Body of pancreas (tissue), 4 donors: Measurements from ENCODE around the gene ZMYND11. TPM values are rescaled to one million over a fixed set of nuclear protein-coding genes. Genes with fewer than 3 reads are reported as not detected.
"Not testable (repeated sequence)": the region's sequence is repeated elsewhere in the genome, so short reads cannot be mapped to it uniquely, and the experiment has no call there.

Experiments
- ATAC-seq: fragments of 150-250 bp; one replicate; pipeline ENCODE4 v1.9.1; 2016
- DNase-seq, 4 donors: peaks; one replicate each; pipeline ENCODE4 v3.0.0-alpha.2; 2019
- H3K27ac ChIP-seq, 4 donors: fragments of 200-600 bp; sonication (generic); 1 replicate in 3 of 4; 2 replicates in 1 of 4; pipeline versions ENCODE4 v1.5.1 to v1.6.1; 2016 to 2019; ENCODE audit warnings: mild to moderate bottlenecking in 1 of 4, mixed read lengths in 1 of 4, moderate library complexity in 1 of 4
- H3K27me3 ChIP-seq, 2 donors: fragments of 200-600 bp; sonication (generic); one replicate each; pipeline ENCODE4 v1.6.0; 2016; ENCODE audit warnings: mild to moderate bottlenecking in 1 of 2
- H3K36me3 ChIP-seq, 2 donors: fragments of 200-600 bp; sonication (generic); replicated peaks in 1 of 2; 2 replicates each; pipeline ENCODE4 v1.5.1; 2016; ENCODE audit warnings: low read depth in 2 of 2; ENCODE audit not compliant: insufficient read depth in 1 of 2
- H3K4me1 ChIP-seq: fragments of 200-600 bp; sonication (generic); one replicate; pipeline ENCODE4 v1.6.0; 2016
- H3K4me3 ChIP-seq, 2 donors: fragments of 200-600 bp; sonication (generic); 1 replicate in 1 of 2; 2 replicates in 1 of 2; pipeline ENCODE4 v1.5.1; 2016 to 2019
- H3K9me3 ChIP-seq, 3 donors: fragments of 200-600 bp; sonication (generic); 1 replicate in 2 of 3; 2 replicates in 1 of 3; pipeline ENCODE4 v1.5.1; 2016
- CTCF ChIP-seq, 7 experiments: fragments of 450-650 bp in 4 of 7; fragments of 200-600 bp in 3 of 7; sonication (generic) in 3 of 7; IDR thresholded peaks; one replicate each; pipeline ENCODE4 v1.5.1; 2016 to 2019; ENCODE audit warnings: antibody characterized with exemption in 7 of 7
- POLR2A ChIP-seq, 3 donors: fragments of 450-650 bp; IDR thresholded peaks; one replicate each; pipeline ENCODE4 v1.6.1; 2016; ENCODE audit warnings: antibody characterized with exemption in 3 of 3, mild to moderate bottlenecking in 2 of 3
- WGBS, 2 donors: methylation state at CpG; one replicate each; pipeline ENCODE4 v1.1.5; 2017; 5-methylcytosine and 5-hydroxymethylcytosine counted together
- intact Hi-C: fragments of 100-400 bp; cut with DNase I; formaldehyde crosslinking; loops from one replicate; pipeline ENCODE4 v1.15.1; 2023
- total RNA-seq, 2 donors: library from RNA; depleted of rRNA; stranded (reverse); fragments of >200 nt; gene quantifications; one replicate each; pipeline ENCODE4 v1.1.0, GENCODE V29; 2016

The ZMYND11 gene
- total RNA-seq, 2 donors from 2014 or later: 37.6 to 43.8 TPM

GRCh38 chr10:264160-265073 is 129.2 kb downstream of the ZMYND11 start:
- H3K4me3 ChIP-seq, DNase-seq, H3K36me3 ChIP-seq, H3K27me3 ChIP-seq, H3K4me1 ChIP-seq, H3K9me3 ChIP-seq, ATAC-seq, H3K27ac ChIP-seq, intact Hi-C loops: not testable (repeated sequence)
- 71 to 73% methylated on average over 9 to 11 of the region's 11 CpGs for WGBS, 2 donors

- H3K27me3 ChIP-seq, ATAC-seq, H3K4me3 ChIP-seq, DNase-seq, H3K9me3 ChIP-seq, H3K36me3 ChIP-seq, H3K27ac ChIP-seq, intact Hi-C loops, H3K4me1 ChIP-seq: not testable (repeated sequence)
- WGBS, 2 donors: 91 to 94% methylated on average over 6 of the region's 6 CpGs
These were observed 129.8 kb downstream of the ZMYND11 start for GRCh38 chr10:265074-265440.

DNA sequence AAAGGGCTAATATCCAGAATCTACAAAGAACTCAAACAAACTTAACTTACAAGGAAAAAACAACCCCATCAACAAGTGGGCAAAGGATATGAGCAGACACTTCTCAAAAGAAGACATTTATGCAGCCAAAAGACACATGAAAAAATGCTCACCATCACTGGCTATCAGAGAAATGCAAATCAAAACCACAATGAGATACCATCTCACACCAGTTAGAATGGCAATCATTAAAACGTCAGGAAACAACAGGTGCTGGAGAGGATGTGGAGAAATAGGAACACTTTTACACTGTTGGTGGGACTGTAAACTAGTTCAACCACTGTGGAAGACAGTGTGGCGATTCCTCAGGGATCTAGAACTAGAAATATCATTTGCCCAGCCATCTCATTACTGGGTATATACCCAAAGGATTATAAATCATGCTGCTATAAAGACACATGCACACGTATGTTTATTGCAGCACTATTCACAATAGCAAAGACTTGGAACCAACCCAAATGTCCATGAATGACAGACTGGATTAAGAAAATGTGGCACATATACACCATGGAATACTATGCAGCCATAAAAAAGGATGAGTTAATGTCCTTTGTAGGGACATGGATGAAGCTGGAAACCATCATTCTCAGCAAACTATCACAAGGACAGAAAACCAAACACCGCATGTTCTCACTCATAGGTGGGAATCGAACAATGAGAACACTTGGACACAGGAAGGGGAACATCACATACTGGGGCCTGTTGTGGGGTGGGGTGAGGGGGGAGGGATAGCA is 130.7 kb downstream of the ZMYND11 start:
- 88 to 90% methylated on average over 3 to 5 of the region's 5 CpGs for WGBS, 2 donors
- H3K27ac ChIP-seq, H3K27me3 ChIP-seq, intact Hi-C loops, H3K4me1 ChIP-seq, DNase-seq, ATAC-seq, H3K4me3 ChIP-seq, H3K36me3 ChIP-seq, H3K9me3 ChIP-seq: not testable (repeated sequence)

- H3K4me1 ChIP-seq: peaks cover 6% of the 10 kb centered on the region
- DNase-seq: peak in 2 of 4 donors; percentile 23 to 40
- 34 to 42% methylated on average over 8 of the region's 8 CpGs for WGBS, 2 donors
- no peak overlapping the region for H3K27ac ChIP-seq
- intact Hi-C loops: no loop called here
- no peaks in the 10 kb centered on the region for H3K27me3 ChIP-seq
- no peaks in the 10 kb centered on the region for H3K36me3 ChIP-seq
- H3K4me3 ChIP-seq: no peak overlapping the region
- no peaks in the 10 kb centered on the region for H3K9me3 ChIP-seq
- ATAC-seq: peak; percentile 92
- TF ChIP-seq POLR2A (IDR thresholded peaks at IDR 0.05) (no peak), CTCF (IDR thresholded peaks at IDR 0.05) (no peak)
These were observed 131.7 kb downstream of the ZMYND11 start for GRCh38 chr10:266974-267425.

- WGBS, 2 donors: 91 to 92% methylated on average over 11 of the region's 11 CpGs
- Histone ChIP-seq H3K27me3 (no peaks in the 10 kb centered on the region), H3K4me3 (no peak overlapping the region), H3K9me3 (no peaks in the 10 kb centered on the region), H3K36me3 (no peaks in the 10 kb centered on the region), H3K27ac (no peak overlapping the region), H3K4me1 (peaks cover 6% of the 10 kb centered on the region)
- DNase-seq (no peak), ATAC-seq (no peak)
- intact Hi-C loops: no loop called here
- no peak for TF ChIP-seq CTCF (IDR thresholded peaks at IDR 0.05)
- no peak for TF ChIP-seq POLR2A (IDR thresholded peaks at IDR 0.05)
These were observed 132.4 kb downstream of the ZMYND11 start for GRCh38 chr10:267705-268104.

DNA sequence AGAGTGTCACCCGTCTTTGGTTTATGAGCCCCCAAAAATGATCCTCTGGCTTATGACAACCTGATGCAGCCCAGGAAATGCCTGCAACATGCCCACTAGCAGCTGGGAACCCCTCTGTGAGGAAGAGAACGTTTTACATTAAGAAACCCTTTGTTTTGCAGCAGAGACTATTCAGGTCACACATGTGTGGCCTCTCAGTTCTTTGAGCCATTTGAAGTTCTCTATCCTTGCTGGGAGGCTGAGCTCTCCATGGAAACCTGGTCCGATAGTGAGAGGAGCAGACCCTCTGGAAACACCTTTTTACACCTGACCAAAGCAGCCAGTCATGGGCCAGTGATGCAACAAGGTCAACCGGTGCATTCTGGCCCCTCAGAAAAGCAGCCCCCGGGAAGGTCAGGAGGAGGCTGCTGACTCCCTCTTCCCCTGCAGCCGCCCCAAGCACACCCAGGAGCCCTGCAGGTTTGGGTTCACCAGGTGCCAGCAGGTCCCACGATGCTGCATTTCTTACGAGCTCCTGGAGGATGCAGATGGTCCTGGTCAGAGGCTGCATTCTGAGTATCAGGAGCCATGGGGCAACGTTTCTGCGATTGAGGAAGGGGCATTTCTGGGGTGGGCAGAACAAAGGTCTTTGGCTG is 134.3 kb downstream of the ZMYND11 start:
- H3K4me1 ChIP-seq: peaks cover 6% of the 10 kb centered on the region
- no peaks in the 10 kb centered on the region for H3K9me3 ChIP-seq
- H3K27me3 ChIP-seq: no peaks in the 10 kb centered on the region
- H3K36me3 ChIP-seq: no peaks in the 10 kb centered on the region
- intact Hi-C loops: no loop called here
- no peak for TF ChIP-seq CTCF (IDR thresholded peaks at IDR 0.05)
- no peak for TF ChIP-seq POLR2A (IDR thresholded peaks at IDR 0.05)
- ATAC-seq (no peak), DNase-seq (no peak)
- H3K27ac ChIP-seq: no peak overlapping the region
- H3K4me3 ChIP-seq: no peak overlapping the region
- WGBS, 2 donors: 68 to 74% methylated on average over 7 to 10 of the region's 10 CpGs
